Fibroblast of pulmonary artery (primary cell): Measurements from ENCODE around the gene FBXL17.
A peak's percentile ranks its signal among the peaks of the same experiment; 100 is the strongest.
"Not testable (repeated sequence)": the region's sequence is repeated elsewhere in the genome, so short reads cannot be mapped to it uniquely, and the experiment has no call there.

ENCODE experiments used
- DNase-seq: peaks from one replicate; pipeline ENCODE4 v3.0.0-alpha.2; 2010; ENCODE audit warnings: low read depth
- H3K4me3 ChIP-seq: replicated peaks from 2 replicates; pipeline ENCODE4 v1.5.1; 2011; ENCODE audit warnings: low read depth, mild to moderate bottlenecking, control low read depth, low read length, moderate library complexity
- TF ChIP-seq, protein P1 (sequence below): IDR thresholded peaks from 2 replicates; pipeline ENCODE4 v1.5.1; 2011; ENCODE audit warnings: mild to moderate bottlenecking, control low read depth, low read length, inconsistent platforms; ENCODE audit errors: missing control alignments

The FBXL17 gene

DNA sequence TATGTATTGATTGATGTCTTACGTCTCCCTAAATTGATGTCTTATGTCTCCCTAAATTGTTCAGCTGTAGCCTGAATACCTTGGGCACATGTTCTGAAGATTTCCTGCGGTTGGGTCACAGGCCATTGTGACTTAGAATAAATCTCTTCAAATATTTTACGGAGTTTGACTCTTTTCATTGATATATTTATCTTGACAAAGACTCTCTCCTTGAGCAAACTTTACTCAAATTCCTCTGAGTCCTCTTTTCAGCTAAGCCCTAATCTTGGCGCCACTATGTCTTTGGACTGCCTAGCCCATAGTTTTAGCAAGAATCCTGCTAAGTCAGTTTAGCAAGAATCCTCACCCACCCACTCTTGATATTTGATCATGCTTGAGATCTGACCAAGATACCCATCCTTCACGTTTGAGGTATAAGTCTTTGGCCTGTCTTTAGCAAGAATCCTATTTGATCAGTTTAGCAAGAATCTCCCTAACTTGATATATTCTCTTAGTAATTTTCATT, 35.3 kb upstream of the FBXL17 start:
- TF ChIP-seq, protein P1, sequence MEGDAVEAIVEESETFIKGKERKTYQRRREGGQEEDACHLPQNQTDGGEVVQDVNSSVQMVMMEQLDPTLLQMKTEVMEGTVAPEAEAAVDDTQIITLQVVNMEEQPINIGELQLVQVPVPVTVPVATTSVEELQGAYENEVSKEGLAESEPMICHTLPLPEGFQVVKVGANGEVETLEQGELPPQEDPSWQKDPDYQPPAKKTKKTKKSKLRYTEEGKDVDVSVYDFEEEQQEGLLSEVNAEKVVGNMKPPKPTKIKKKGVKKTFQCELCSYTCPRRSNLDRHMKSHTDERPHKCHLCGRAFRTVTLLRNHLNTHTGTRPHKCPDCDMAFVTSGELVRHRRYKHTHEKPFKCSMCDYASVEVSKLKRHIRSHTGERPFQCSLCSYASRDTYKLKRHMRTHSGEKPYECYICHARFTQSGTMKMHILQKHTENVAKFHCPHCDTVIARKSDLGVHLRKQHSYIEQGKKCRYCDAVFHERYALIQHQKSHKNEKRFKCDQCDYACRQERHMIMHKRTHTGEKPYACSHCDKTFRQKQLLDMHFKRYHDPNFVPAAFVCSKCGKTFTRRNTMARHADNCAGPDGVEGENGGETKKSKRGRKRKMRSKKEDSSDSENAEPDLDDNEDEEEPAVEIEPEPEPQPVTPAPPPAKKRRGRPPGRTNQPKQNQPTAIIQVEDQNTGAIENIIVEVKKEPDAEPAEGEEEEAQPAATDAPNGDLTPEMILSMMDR, result no peak
- no peak overlapping the region for H3K4me3 ChIP-seq
- no peak for DNase-seq

DNA sequence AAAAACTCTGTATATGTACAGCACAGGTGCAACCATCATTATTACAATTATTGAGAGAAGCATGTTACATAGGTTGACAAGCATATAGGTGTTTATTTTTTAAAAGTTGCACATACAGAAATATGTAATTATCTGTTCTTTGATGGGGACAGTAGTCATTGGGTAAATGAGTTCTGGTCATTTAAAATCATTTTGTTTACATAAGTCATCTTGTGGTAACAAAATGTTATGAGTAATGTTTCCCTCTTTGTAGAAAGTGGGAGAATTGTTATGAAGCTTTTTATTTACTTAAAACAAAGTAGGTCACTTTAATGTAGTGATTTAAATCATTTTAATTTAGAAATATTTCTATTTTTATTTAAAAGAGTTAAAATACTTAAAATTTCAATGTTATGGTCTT, 33.8 kb upstream of the FBXL17 start:
- DNase-seq, result no peak
- TF ChIP-seq, protein P1, result no peak
- no peak overlapping the region for H3K4me3 ChIP-seq

DNA sequence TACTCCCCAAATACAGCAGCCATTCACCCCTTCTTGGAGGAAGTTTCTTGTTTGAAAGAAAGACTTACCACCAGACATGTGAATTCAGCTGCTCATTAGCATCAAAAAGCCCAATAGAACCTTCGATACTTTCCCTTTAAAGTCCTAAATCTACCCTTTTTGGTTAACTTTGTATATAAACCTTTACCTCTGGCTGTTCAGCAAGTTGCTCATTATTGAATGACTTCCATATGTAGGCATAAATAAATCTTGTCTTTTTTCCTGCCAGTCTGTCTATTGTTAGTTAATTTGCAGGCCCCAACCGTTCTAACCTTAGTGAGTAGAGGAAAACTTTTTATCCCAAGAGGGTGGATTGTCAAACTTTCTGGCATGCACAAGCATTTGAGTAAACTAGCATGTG, 27.9 kb upstream of the FBXL17 start:
- no peak overlapping the region for H3K4me3 ChIP-seq
- TF ChIP-seq, protein P1, result no peak
- no peak for DNase-seq

DNA sequence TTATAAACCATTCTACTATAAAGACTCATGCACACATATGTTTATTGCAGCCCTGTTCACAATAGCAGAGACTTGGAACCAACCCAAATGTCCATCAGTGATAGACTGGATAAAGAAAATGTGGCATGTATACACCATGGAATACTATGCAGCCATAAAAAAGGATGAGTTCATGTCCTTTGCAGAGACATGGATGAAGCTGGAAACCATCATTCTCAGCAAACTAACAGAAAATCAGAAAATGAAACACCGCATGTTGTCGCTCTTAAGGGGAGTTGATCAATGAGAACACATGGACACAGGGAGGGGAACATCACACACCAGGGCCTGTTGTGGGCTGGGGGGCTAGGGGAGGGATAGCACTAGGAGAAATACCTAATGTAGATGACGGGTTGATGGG, 23.3 kb upstream of the FBXL17 start:
- not testable (repeated sequence) for DNase-seq, H3K4me3 ChIP-seq

DNA sequence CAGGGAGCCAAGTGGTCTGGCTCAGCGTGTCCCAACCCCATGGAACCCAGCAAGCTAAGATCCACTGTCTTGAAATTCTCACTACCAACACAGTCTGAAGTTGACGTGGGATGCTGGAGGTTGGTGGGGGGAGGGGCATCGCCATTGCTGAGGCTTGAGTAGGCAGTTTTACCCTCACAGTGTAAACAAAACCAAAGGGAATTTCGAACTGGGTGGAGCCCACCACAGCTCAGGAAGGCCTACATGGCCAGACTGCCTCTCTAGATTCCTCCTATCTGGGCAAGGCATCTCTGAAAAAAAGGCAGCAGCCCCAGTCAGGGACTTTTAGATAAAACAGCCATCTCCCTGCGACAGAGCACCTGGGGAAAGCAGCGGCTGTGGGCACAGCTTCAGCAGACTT, 17.1 kb upstream of the FBXL17 start:
- no peak for DNase-seq
- H3K4me3 ChIP-seq, result no peak overlapping the region
- TF ChIP-seq, protein P1, result no peak

DNA sequence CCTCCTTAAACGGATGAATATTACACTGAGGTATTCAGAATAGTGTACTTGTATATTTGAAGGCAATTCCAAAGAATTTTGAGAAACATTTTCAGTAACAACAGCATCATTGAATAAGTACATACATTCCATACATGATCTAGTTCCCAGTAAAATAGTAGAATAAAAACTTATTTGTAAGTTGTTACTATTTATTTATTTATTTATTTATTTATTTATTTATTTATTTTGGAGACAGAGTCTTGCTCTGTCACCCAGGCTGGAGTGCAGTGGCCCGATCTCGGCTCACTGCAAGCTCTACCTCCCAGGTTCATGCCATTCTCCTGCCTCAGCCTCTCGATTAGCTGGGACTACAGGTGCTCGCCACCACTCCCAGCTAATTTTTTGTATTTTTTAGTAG, 14.9 kb upstream of the FBXL17 start:
- not testable (repeated sequence) for DNase-seq, H3K4me3 ChIP-seq

DNA sequence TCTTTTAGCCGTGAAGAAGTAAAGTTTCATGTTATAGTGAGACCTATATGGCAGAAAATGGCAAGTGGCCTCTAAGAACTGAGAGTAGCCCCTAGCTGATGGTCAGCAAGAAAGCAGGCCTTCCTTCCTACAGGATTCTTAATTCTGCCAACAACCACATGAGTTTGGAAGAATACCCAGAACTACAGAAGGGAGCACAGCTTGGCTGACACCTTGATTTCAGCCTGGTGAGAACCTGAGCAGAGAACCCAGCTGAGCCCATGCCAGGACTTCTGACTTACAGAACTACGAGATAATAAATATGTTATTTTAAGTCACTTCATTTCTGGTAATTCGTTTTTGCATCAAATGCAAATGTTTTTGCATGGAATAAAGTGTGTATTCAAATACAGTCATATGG, 5.9 kb upstream of the FBXL17 start:
- DNase-seq, result no peak
- TF ChIP-seq, protein P1, result no peak
- no peak overlapping the region for H3K4me3 ChIP-seq

DNA sequence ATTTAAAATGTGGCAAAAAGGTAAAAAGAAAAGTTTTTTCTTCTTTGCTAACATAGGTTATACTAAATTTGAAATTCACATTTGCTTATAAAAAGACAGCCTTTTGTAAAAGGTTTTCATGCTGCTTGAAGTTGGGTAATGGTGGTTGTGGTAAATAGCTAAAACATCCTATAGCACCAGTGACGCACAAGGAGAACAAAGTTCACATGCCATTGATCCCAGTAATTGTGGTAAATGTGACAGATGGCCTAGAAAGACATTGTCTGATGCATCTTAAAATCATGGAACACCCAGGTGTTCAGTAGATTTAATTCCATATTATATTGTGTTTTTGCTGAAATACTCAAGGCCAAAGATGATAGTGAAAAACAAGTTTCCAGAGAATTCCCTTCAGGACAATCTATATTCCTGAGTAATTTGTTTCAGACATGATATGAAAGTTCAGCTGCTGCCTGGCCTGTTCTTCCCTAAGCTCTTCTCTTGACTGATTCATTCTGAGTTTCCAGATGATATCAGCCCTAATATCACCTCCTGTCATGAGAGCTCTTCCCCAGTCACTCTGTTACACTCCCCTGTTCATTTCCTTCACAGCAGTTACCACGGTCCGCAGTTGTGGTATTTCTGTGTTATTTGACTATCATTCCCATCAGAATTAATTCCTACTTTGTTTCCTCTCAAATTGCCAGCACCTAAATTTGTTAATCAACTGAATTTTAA, 4.6 kb upstream of the FBXL17 start:
- no peak overlapping the region for H3K4me3 ChIP-seq
- DNase-seq, result peak; percentile 27
- TF ChIP-seq, protein P1, result no peak
